ENCODE measurements around the gene LCLAT1.
"Not testable (repeated sequence)": the region's sequence is repeated elsewhere in the genome, so short reads cannot be mapped to it uniquely, and the experiment has no call there.

Gene LCLAT1

DNA sequence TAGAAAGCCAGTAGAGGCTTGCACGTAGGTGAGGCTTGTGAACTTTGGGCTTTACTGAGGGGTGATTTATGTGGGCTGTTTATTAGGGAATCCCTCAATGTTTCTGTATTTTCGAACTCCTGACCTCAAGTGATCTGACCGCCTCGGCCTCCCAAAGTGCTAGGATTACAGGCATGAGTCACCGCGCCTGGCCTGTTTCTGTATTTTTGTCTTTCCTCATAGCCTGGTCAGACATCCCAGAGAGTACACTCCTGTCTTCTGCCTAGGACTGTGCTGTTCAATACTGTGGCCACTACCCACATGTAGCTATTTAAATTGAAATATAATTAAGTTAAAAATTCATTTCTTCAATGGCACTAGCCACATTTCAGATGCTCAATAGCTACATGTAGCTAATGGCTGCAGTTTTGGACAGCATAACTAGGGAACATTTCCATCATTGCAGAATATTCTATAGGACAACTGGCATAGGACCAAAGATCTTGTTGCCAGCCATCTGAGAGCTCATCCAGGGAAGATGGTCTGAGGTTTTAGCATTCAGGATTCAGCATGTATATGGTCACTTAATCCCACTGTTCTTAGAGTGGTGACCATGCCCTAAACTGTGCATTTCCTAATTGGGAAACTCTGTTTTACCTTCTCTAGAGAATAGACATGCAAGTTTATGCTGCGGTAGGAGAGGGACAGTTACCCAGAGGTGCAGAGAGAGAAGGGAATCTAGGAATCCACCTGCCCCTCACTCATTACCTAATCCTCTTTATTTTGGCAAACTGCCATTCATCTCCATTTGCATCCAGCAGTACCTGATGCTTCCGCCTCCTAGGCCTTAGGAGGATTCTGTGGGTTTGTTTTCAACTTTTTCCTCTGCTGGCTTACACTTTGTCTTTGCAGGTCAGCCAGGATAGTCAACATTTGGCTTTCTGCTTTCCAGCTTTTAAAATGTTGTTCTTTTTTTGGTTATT lies 64.4 kb downstream of the LCLAT1 start:
- no peak overlapping the region for H3K27ac ChIP-seq (ENCODE audit: low read depth in 2 of 2, low read length in 2 of 2)
- H3K4me1 ChIP-seq (ENCODE audit: control insufficient read depth in 2 of 2, insufficient read depth in 2 of 2, low read length in 2 of 2), result peaks cover 0 to 6% of the 10 kb centered on the region in 2 donors
- no peak overlapping the region for H3K4me3 ChIP-seq (ENCODE audit: low read length in 2 of 2)
- no peak overlapping the region for H3K9ac ChIP-seq (ENCODE audit: low read depth in 1 of 2, low read length in 2 of 2)
- no peaks in the 10 kb centered on the region for H3K36me3 ChIP-seq (ENCODE audit: control insufficient read depth in 2 of 2, insufficient read depth in 2 of 2, low read length in 2 of 2)
- no peaks in the 10 kb centered on the region for H3K9me3 ChIP-seq (ENCODE audit: control insufficient read depth in 2 of 2, low read length in 2 of 2)
- no peaks in the 10 kb centered on the region for H3K27me3 ChIP-seq (ENCODE audit: control insufficient read depth in 2 of 2, insufficient read depth in 2 of 2, low read length in 2 of 2)

- H3K27me3 ChIP-seq (ENCODE audit: control insufficient read depth in 2 of 2, insufficient read depth in 2 of 2, low read length in 2 of 2), result no peaks in the 10 kb centered on the region
- no peaks in the 10 kb centered on the region for H3K36me3 ChIP-seq (ENCODE audit: control insufficient read depth in 2 of 2, insufficient read depth in 2 of 2, low read length in 2 of 2)
- no peaks in the 10 kb centered on the region for H3K9me3 ChIP-seq (ENCODE audit: control insufficient read depth in 2 of 2, low read length in 2 of 2)
- no peak overlapping the region for H3K4me3 ChIP-seq (ENCODE audit: low read length in 2 of 2)
- H3K9ac ChIP-seq (ENCODE audit: low read depth in 1 of 2, low read length in 2 of 2), result no peak overlapping the region
- peaks cover 0 to 6% of the 10 kb centered on the region in 2 donors for H3K4me1 ChIP-seq (ENCODE audit: control insufficient read depth in 2 of 2, insufficient read depth in 2 of 2, low read length in 2 of 2)
- H3K27ac ChIP-seq (ENCODE audit: low read depth in 2 of 2, low read length in 2 of 2), result no peak overlapping the region
These were observed 65.3 kb downstream of the LCLAT1 start for GRCh38 chr2:30512243-30512886.

GRCh38 chr2:30513649-30514048 lies 66.6 kb downstream of the LCLAT1 start:
- not testable (repeated sequence) for H3K4me3 ChIP-seq (ENCODE audit: low read length in 2 of 2); H3K9ac ChIP-seq (ENCODE audit: low read depth in 1 of 2, low read length in 2 of 2); H3K27ac ChIP-seq (ENCODE audit: low read depth in 2 of 2, low read length in 2 of 2); H3K4me1 ChIP-seq (ENCODE audit: control insufficient read depth in 2 of 2, insufficient read depth in 2 of 2, low read length in 2 of 2); H3K9me3 ChIP-seq (ENCODE audit: control insufficient read depth in 2 of 2, low read length in 2 of 2); H3K27me3 ChIP-seq (ENCODE audit: control insufficient read depth in 2 of 2, insufficient read depth in 2 of 2, low read length in 2 of 2); H3K36me3 ChIP-seq (ENCODE audit: control insufficient read depth in 2 of 2, insufficient read depth in 2 of 2, low read length in 2 of 2)

- no peaks in the 10 kb centered on the region for H3K36me3 ChIP-seq (ENCODE audit: control insufficient read depth in 2 of 2, insufficient read depth in 2 of 2, low read length in 2 of 2)
- no peaks in the 10 kb centered on the region for H3K9me3 ChIP-seq (ENCODE audit: control insufficient read depth in 2 of 2, low read length in 2 of 2)
- peaks cover 0 to 6% of the 10 kb centered on the region in 2 donors for H3K4me1 ChIP-seq (ENCODE audit: control insufficient read depth in 2 of 2, insufficient read depth in 2 of 2, low read length in 2 of 2)
- H3K9ac ChIP-seq (ENCODE audit: low read depth in 1 of 2, low read length in 2 of 2), result no peak overlapping the region
- H3K4me3 ChIP-seq (ENCODE audit: low read length in 2 of 2), result no peak overlapping the region
- H3K27me3 ChIP-seq (ENCODE audit: control insufficient read depth in 2 of 2, insufficient read depth in 2 of 2, low read length in 2 of 2), result no peaks in the 10 kb centered on the region
- H3K27ac ChIP-seq (ENCODE audit: low read depth in 2 of 2, low read length in 2 of 2), result no peak overlapping the region
These were observed 67.2 kb downstream of the LCLAT1 start for GRCh38 chr2:30514134-30514847.

DNA sequence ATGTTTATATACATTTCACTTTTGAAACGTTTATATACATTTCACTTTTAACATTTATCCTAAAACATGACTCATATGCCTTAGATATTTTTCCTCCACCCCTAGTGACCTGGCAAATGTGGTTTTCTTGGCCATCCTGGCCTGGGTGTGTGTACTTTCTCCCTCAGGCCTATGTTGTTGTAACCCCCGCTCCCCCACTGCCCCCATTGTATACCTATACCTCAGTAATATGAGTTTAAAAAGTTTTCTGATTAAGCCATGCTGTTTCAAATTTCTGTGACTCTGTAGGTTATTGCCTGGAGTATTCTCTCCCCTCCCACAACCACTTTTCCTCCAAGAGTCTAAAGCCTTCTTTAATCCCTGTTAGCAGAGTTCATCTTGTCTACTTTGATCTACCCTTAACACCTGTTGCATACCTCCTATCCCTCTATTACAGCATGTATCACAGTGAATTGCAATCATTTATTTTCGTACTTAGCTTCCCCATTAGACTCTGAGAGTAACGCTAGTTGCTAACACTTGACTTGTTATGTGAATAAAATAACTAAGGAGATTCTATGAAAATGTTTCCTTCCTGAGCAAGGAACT lies 67.9 kb downstream of the LCLAT1 start:
- Histone ChIP-seq H3K9ac (ENCODE audit: low read depth in 1 of 2, low read length in 2 of 2) (no peak overlapping the region), H3K36me3 (ENCODE audit: control insufficient read depth in 2 of 2, insufficient read depth in 2 of 2, low read length in 2 of 2) (peaks cover 0 to 4% of the 10 kb centered on the region in 2 donors), H3K27me3 (ENCODE audit: control insufficient read depth in 2 of 2, insufficient read depth in 2 of 2, low read length in 2 of 2) (no peaks in the 10 kb centered on the region), H3K9me3 (ENCODE audit: control insufficient read depth in 2 of 2, low read length in 2 of 2) (peaks cover 3 to 4% of the 10 kb centered on the region in 2 donors), H3K4me3 (ENCODE audit: low read length in 2 of 2) (no peak overlapping the region), H3K27ac (ENCODE audit: low read depth in 2 of 2, low read length in 2 of 2) (no peak overlapping the region), H3K4me1 (ENCODE audit: control insufficient read depth in 2 of 2, insufficient read depth in 2 of 2, low read length in 2 of 2) (peaks cover 0 to 6% of the 10 kb centered on the region in 2 donors)

GRCh38 chr2:30516166-30516565 lies 69.1 kb downstream of the LCLAT1 start:
- Histone ChIP-seq H3K36me3 (ENCODE audit: control insufficient read depth in 2 of 2, insufficient read depth in 2 of 2, low read length in 2 of 2) (peaks cover 0 to 4% of the 10 kb centered on the region in 2 donors), H3K4me3 (ENCODE audit: low read length in 2 of 2) (no peak overlapping the region), H3K27me3 (ENCODE audit: control insufficient read depth in 2 of 2, insufficient read depth in 2 of 2, low read length in 2 of 2) (no peaks in the 10 kb centered on the region), H3K9ac (ENCODE audit: low read depth in 1 of 2, low read length in 2 of 2) (no peak overlapping the region), H3K4me1 (ENCODE audit: control insufficient read depth in 2 of 2, insufficient read depth in 2 of 2, low read length in 2 of 2) (peaks cover 0 to 5% of the 10 kb centered on the region in 2 donors), H3K27ac (ENCODE audit: low read depth in 2 of 2, low read length in 2 of 2) (no peak overlapping the region), H3K9me3 (ENCODE audit: control insufficient read depth in 2 of 2, low read length in 2 of 2) (peaks cover 3 to 4% of the 10 kb centered on the region in 2 donors)

DNA sequence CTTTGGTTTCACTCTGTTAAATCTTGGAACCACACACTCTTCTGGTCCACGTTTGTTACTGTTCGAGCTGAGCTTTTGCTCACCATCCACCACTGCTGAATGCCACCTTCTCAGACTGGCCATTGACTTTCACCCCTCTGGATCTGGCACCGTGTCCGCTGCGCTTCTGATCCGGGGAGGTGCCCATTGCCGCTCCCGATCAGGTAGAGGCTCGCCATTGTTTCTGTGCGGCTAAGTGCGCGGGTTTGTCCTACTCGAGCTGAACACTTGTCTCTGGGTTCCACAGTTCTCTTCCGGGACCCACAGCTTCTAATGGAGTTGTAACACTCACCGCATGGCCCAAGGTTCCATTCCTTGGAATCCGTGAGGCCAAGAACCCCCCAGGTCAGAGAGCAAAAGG lies 72.8 kb downstream of the LCLAT1 start:
- Histone ChIP-seq H3K27ac (ENCODE audit: low read depth in 2 of 2, low read length in 2 of 2) (no peak overlapping the region), H3K9me3 (ENCODE audit: control insufficient read depth in 2 of 2, low read length in 2 of 2) (peaks cover 3 to 4% of the 10 kb centered on the region in 2 donors), H3K4me3 (ENCODE audit: low read length in 2 of 2) (no peak overlapping the region), H3K4me1 (ENCODE audit: control insufficient read depth in 2 of 2, insufficient read depth in 2 of 2, low read length in 2 of 2) (no peaks in the 10 kb centered on the region), H3K36me3 (ENCODE audit: control insufficient read depth in 2 of 2, insufficient read depth in 2 of 2, low read length in 2 of 2) (peaks cover 0 to 4% of the 10 kb centered on the region in 2 donors), H3K27me3 (ENCODE audit: control insufficient read depth in 2 of 2, insufficient read depth in 2 of 2, low read length in 2 of 2) (no peaks in the 10 kb centered on the region), H3K9ac (ENCODE audit: low read depth in 1 of 2, low read length in 2 of 2) (no peak overlapping the region)

GRCh38 chr2:30522421-30522820 lies 75.4 kb downstream of the LCLAT1 start:
- Histone ChIP-seq H3K27me3 (ENCODE audit: control insufficient read depth in 2 of 2, insufficient read depth in 2 of 2, low read length in 2 of 2) (no peaks in the 10 kb centered on the region), H3K4me3 (ENCODE audit: low read length in 2 of 2) (no peak overlapping the region), H3K9me3 (ENCODE audit: control insufficient read depth in 2 of 2, low read length in 2 of 2) (peaks cover 3 to 4% of the 10 kb centered on the region in 2 donors), H3K4me1 (ENCODE audit: control insufficient read depth in 2 of 2, insufficient read depth in 2 of 2, low read length in 2 of 2) (no peaks in the 10 kb centered on the region), H3K27ac (ENCODE audit: low read depth in 2 of 2, low read length in 2 of 2) (no peak overlapping the region), H3K9ac (ENCODE audit: low read depth in 1 of 2, low read length in 2 of 2) (no peak overlapping the region), H3K36me3 (ENCODE audit: control insufficient read depth in 2 of 2, insufficient read depth in 2 of 2, low read length in 2 of 2) (peaks cover 0 to 4% of the 10 kb centered on the region in 2 donors)

GRCh38 chr2:30527411-30527810 lies 80.4 kb downstream of the LCLAT1 start:
- Histone ChIP-seq H3K27ac (ENCODE audit: low read depth in 2 of 2, low read length in 2 of 2) (no peak overlapping the region), H3K9ac (ENCODE audit: low read depth in 1 of 2, low read length in 2 of 2) (no peak overlapping the region), H3K4me1 (ENCODE audit: control insufficient read depth in 2 of 2, insufficient read depth in 2 of 2, low read length in 2 of 2) (no peaks in the 10 kb centered on the region), H3K9me3 (ENCODE audit: control insufficient read depth in 2 of 2, low read length in 2 of 2) (no peaks in the 10 kb centered on the region), H3K4me3 (ENCODE audit: low read length in 2 of 2) (no peak overlapping the region), H3K27me3 (ENCODE audit: control insufficient read depth in 2 of 2, insufficient read depth in 2 of 2, low read length in 2 of 2) (no peaks in the 10 kb centered on the region), H3K36me3 (ENCODE audit: control insufficient read depth in 2 of 2, insufficient read depth in 2 of 2, low read length in 2 of 2) (peaks cover 0 to 4% of the 10 kb centered on the region in 2 donors)
